HCT116 (cell line): Measurements from ENCODE around the gene HOXC6.

Source experiments
- CEBPB ChIP-seq: IDR thresholded peaks from 2 replicates; pipeline ENCODE4 v1.6.1; 2012; ENCODE audit warnings: low read depth
- CTCF ChIP-seq, 3 experiments: fragments of 200-600 bp in 1 of 3; sonication (generic) in 1 of 3; IDR thresholded peaks in 2 of 3; conservative IDR thresholded peaks in 1 of 3; 2 replicates each; pipeline ENCODE4 v1.5.1; 2012 to 2017; ENCODE audit warnings: low read depth in 2 of 3, low read length in 2 of 3, antibody characterized with exemption in 1 of 3, borderline replicate concordance in 1 of 3, control low read depth in 1 of 3, mild to moderate bottlenecking in 1 of 3, mixed read lengths in 1 of 3, mixed run types in 1 of 3, moderate library complexity in 1 of 3; ENCODE audit not compliant: insufficient read depth in 1 of 3
- POLR2AphosphoS5 ChIP-seq: IDR thresholded peaks from 2 replicates; pipeline ENCODE4 v1.6.1; 2011; ENCODE audit warnings: mild to moderate bottlenecking, low read depth, low read length, moderate library complexity
- TCF7L2 ChIP-seq: IDR thresholded peaks from 2 replicates; pipeline ENCODE4 v1.7.0; 2011; ENCODE audit warnings: borderline replicate concordance, inconsistent platforms; ENCODE audit not compliant: insufficient read depth, insufficient read length; ENCODE audit errors: extremely low read depth
- ZBTB33 ChIP-seq: IDR thresholded peaks from 2 replicates; pipeline ENCODE4 v1.6.1; 2011; ENCODE audit warnings: mild to moderate bottlenecking, low read length, moderate library complexity; ENCODE audit not compliant: insufficient replicate concordance; ENCODE audit errors: extremely low read depth

DNA sequence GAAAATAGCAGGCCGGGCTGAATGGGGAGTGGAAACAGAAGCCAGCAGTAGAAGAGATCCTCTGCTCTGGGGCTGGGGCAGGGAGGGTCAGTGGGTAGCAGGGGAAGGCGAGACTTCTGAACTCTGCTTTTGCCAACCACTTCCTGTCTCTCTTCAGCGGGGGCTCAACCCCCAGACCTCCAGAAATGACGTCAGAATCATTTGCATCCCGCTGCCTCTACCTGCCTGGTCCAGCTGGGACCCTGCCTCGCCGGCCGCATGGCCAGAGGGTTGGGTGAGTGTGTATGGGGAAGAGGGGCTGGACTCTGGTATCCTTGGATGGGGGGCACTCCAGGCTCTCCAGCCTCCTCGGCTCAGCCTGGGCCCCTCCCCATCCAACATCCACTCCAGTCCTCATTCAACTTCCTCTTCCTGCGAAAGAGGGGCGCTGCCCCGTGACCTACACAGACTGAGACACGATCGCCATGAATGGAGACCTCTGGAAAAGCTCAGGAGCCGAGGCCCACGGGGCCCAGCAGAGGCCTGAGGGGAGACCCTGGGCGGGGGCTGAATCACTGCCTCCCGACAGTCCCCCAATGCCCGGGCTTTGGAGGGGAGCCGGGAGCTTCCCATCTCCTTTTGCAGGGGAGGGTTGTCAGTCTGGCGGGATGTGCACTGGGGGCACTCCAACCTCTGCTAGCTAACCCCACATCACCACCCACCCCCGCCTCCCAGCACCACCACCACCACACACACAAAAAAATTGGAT, 24.9 kb downstream of the HOXC6 start:
- TF ChIP-seq CEBPB (no peak), TCF7L2 (no peak), CTCF (IDR thresholded peaks at IDR 0.05 in 2 of 3, conservative IDR thresholded peaks at IDR 0.05 in 1 of 3; ENCODE audit: borderline replicate concordance in 1 of 3, insufficient read depth in 1 of 3, low read depth in 2 of 3, low read length in 2 of 3) (no peak), POLR2AphosphoS5 (no peak), ZBTB33 (no peak)
